CD14-positive monocyte (primary cell): ENCODE measurements around the gene UQCRHL. TPM values are rescaled to one million over a fixed set of nuclear protein-coding genes. Genes with fewer than 3 reads are reported as not detected.

Experiments used
- DNase-seq, 3 donors: peaks; one replicate each; pipeline ENCODE4 v3.0.0-alpha.2; 2011 to 2022
- H2AFZ ChIP-seq: 2 replicates; pipeline ENCODE4 v1.6.0; 2012; ENCODE audit warnings: mild to moderate bottlenecking, low read depth, low read length, inconsistent platforms; ENCODE audit not compliant: insufficient read depth, poor library complexity, severe bottlenecking
- H3K27ac ChIP-seq, 2 donors: 1 replicate in 1 of 2; 2 replicates in 1 of 2; pipeline ENCODE4 v1.5.1; 2012 to 2013; ENCODE audit warnings: low read length in 2 of 2, control low read depth in 1 of 2, inconsistent platforms in 1 of 2, low read depth in 1 of 2, mild to moderate bottlenecking in 1 of 2
- H3K27me3 ChIP-seq, 2 donors: one replicate each; pipeline versions ENCODE4 v1.6.0 to v1.6.1; 2011 to 2013; ENCODE audit warnings: low read length in 2 of 2; ENCODE audit not compliant: control insufficient read depth in 2 of 2, insufficient read depth in 2 of 2
- H3K36me3 ChIP-seq, 2 donors: replicated peaks in 1 of 2; 1 replicate in 1 of 2; 2 replicates in 1 of 2; pipeline versions ENCODE4 v1.5.1 to v1.6.1; 2012 to 2013; ENCODE audit warnings: low read length in 2 of 2, control low read depth in 1 of 2, inconsistent platforms in 1 of 2, mild to moderate bottlenecking in 1 of 2; ENCODE audit not compliant: insufficient read depth in 2 of 2, control insufficient read depth in 1 of 2
- H3K4me1 ChIP-seq, 2 donors: 1 replicate in 1 of 2; 2 replicates in 1 of 2; pipeline versions ENCODE4 v1.5.1 to v1.6.1; 2012 to 2013; ENCODE audit warnings: low read length in 2 of 2, control low read depth in 1 of 2, inconsistent platforms in 1 of 2, mild to moderate bottlenecking in 1 of 2, moderate library complexity in 1 of 2; ENCODE audit not compliant: insufficient read depth in 2 of 2, control insufficient read depth in 1 of 2
- H3K4me2 ChIP-seq: replicated peaks from 2 replicates; pipeline ENCODE3; 2012; ENCODE audit warnings: low read length, moderate library complexity, mild to moderate bottlenecking; ENCODE audit not compliant: poor library complexity, severe bottlenecking; ENCODE audit errors: extremely low read depth
- H3K4me3 ChIP-seq, 3 experiments: fragments of 200-600 bp in 1 of 3; sonication (generic) in 1 of 3; replicated peaks in 1 of 3; 1 replicate in 2 of 3; 2 replicates in 1 of 3; pipeline ENCODE4 v1.5.1; 2011 to 2013; ENCODE audit warnings: low read length in 3 of 3, mild to moderate bottlenecking in 3 of 3, control low read depth in 2 of 3, low read depth in 2 of 3, inconsistent platforms in 1 of 3, moderate library complexity in 1 of 3
- H3K79me2 ChIP-seq: 2 replicates; pipeline ENCODE4 v1.6.0; 2012; ENCODE audit warnings: mild to moderate bottlenecking, control low read depth, inconsistent platforms, low read length, moderate library complexity; ENCODE audit not compliant: insufficient read depth
- H3K9ac ChIP-seq: 2 replicates; pipeline ENCODE4 v1.6.0; 2017; ENCODE audit warnings: low read length, mild to moderate bottlenecking; ENCODE audit not compliant: insufficient read depth, poor library complexity, severe bottlenecking
- H3K9me3 ChIP-seq, 2 donors: replicated peaks in 1 of 2; 1 replicate in 1 of 2; 2 replicates in 1 of 2; pipeline versions ENCODE4 v1.5.1 to v1.6.1; 2012 to 2013; ENCODE audit warnings: low read length in 2 of 2, control low read depth in 1 of 2; ENCODE audit not compliant: control insufficient read depth in 1 of 2, insufficient read depth in 1 of 2
- H4K20me1 ChIP-seq: 2 replicates; pipeline ENCODE4 v1.6.0; 2012; ENCODE audit warnings: mild to moderate bottlenecking, low read length, control low read depth, moderate library complexity; ENCODE audit not compliant: insufficient read depth
- H3K27ac Mint-ChIP-seq, 7 donors: one replicate each; pipeline ENCODE4 v1.8.0; 2020; ENCODE audit warnings: mild to moderate bottlenecking in 7 of 7, mixed read lengths in 7 of 7, moderate library complexity in 6 of 7, inconsistent platforms in 2 of 7
- H3K27me3 Mint-ChIP-seq, 3 donors: one replicate each; pipeline ENCODE4 v1.8.0; 2021 to 2022; ENCODE audit warnings: low read depth in 3 of 3, mild to moderate bottlenecking in 3 of 3, mixed read lengths in 3 of 3, moderate library complexity in 3 of 3, inconsistent platforms in 1 of 3
- H3K36me3 Mint-ChIP-seq, 2 donors: one replicate each; pipeline ENCODE4 v1.8.0; 2020; ENCODE audit warnings: mixed read lengths in 2 of 2, inconsistent platforms in 1 of 2, mild to moderate bottlenecking in 1 of 2
- H3K4me1 Mint-ChIP-seq: one replicate; pipeline ENCODE4 v1.8.0; 2020; ENCODE audit warnings: mild to moderate bottlenecking, mixed read lengths
- H3K4me3 Mint-ChIP-seq, 2 donors: one replicate each; pipeline ENCODE4 v1.8.0; 2020; ENCODE audit warnings: mild to moderate bottlenecking in 2 of 2, mixed read lengths in 2 of 2, moderate library complexity in 1 of 2
- H3K9me3 Mint-ChIP-seq, 7 donors: one replicate each; pipeline ENCODE4 v1.8.0; 2020 to 2022; ENCODE audit warnings: mixed read lengths in 7 of 7, mild to moderate bottlenecking in 6 of 7, moderate library complexity in 6 of 7, inconsistent platforms in 2 of 7
- WGBS: methylation state at CpG from one replicate; pipeline ENCODE4 v1.1.5; 2013; ENCODE audit warnings: missing lambda C conversion rate; ENCODE audit not compliant: insufficient coverage; 5-methylcytosine and 5-hydroxymethylcytosine counted together
- intact Hi-C, 2 donors: fragments of 100-400 bp; cut with micrococcal nuclease; formaldehyde crosslinking; loops; one replicate each; pipeline versions ENCODE4 v1.15.0 to v1.15.1; 2023
- polyA plus RNA-seq, 3 donors: library from polyadenylated mRNA; depleted of rRNA in 1 of 3; unstranded in 2 of 3; stranded (reverse) in 1 of 3; fragments of 300-500 nt in 2 of 3; fragments of >200 nt in 1 of 3; fragmentation: Illumina TruSeq in 2 of 3; gene quantifications; 1 replicate in 2 of 3; 2 replicates in 1 of 3; pipeline ENCODE4 v1.2.3, GENCODE V29; 2012 to 2021
- TF ChIP-seq, protein P1 (sequence below): fragments of 200-600 bp; IDR thresholded peaks from one replicate; pipeline ENCODE4 v1.8.0; 2022; ENCODE audit warnings: antibody characterized with exemption, mild to moderate bottlenecking

The UQCRHL gene
- polyA plus RNA-seq, 3 donors: 1.0 to 1.3 (median 1.0) TPM

- Histone ChIP-seq H3K4me2 (no peak overlapping the region), H2AFZ (no peak overlapping the region), H3K4me1 (peaks cover 24 to 26% of the 10 kb centered on the region in 2 donors), H3K27me3 (no peaks in the 10 kb centered on the region), H3K9ac (no peak overlapping the region), H3K36me3 (no peaks in the 10 kb centered on the region), H3K4me3 (no peak overlapping the region), H3K79me2 (peaks cover 100% of the 10 kb centered on the region), H4K20me1 (peaks cover 92% of the 10 kb centered on the region), H3K27ac (no peak overlapping the region), H3K9me3 (no peaks in the 10 kb centered on the region)
- Mint-ChIP-seq H3K4me3 (no peak overlapping the region), H3K4me1 (peaks cover 39% of the 10 kb centered on the region), H3K27me3 (peaks cover 0 to 2% (median 0%) of the 10 kb centered on the region in 3 donors), H3K9me3 (peaks cover 0 to 1% (median 0%) of the 10 kb centered on the region in 7 donors), H3K36me3 (peaks cover 0 to 3% of the 10 kb centered on the region in 2 donors), H3K27ac (peak overlapping the region in 3 of 7 donors; percentile 21 to 56 (median 24))
- intact Hi-C loops: no loop called here
- TF ChIP-seq, protein P1, sequence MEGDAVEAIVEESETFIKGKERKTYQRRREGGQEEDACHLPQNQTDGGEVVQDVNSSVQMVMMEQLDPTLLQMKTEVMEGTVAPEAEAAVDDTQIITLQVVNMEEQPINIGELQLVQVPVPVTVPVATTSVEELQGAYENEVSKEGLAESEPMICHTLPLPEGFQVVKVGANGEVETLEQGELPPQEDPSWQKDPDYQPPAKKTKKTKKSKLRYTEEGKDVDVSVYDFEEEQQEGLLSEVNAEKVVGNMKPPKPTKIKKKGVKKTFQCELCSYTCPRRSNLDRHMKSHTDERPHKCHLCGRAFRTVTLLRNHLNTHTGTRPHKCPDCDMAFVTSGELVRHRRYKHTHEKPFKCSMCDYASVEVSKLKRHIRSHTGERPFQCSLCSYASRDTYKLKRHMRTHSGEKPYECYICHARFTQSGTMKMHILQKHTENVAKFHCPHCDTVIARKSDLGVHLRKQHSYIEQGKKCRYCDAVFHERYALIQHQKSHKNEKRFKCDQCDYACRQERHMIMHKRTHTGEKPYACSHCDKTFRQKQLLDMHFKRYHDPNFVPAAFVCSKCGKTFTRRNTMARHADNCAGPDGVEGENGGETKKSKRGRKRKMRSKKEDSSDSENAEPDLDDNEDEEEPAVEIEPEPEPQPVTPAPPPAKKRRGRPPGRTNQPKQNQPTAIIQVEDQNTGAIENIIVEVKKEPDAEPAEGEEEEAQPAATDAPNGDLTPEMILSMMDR: no peak
- no peak for DNase-seq
- no CpG with 5 or more reads among the region's 3 CpGs for WGBS
Observed at GRCh38 chr1:15852828-15853302, 45.4 kb upstream of the UQCRHL start.

- no peaks in the 10 kb centered on the region for H3K27me3 ChIP-seq
- intact Hi-C loops: no loop called here
- H3K4me3 ChIP-seq: no peak overlapping the region
Observed at GRCh38 chr1:15852036-15852827, 44.8 kb upstream of the UQCRHL start.

More at GRCh38 chr1:15852036-15852827, 44.8 kb upstream of the UQCRHL start:
- no peaks in the 10 kb centered on the region for H3K36me3 ChIP-seq
- H3K36me3 Mint-ChIP-seq: peaks cover 0 to 3% of the 10 kb centered on the region in 2 donors
- H2AFZ ChIP-seq: no peak overlapping the region
- no peaks in the 10 kb centered on the region for H3K9me3 ChIP-seq
- H3K27me3 Mint-ChIP-seq: peaks cover 0 to 2% (median 0%) of the 10 kb centered on the region in 3 donors
- peaks cover 95% of the 10 kb centered on the region for H3K79me2 ChIP-seq
- H3K27ac Mint-ChIP-seq: peak overlapping the region in 2 of 7 donors; percentile 43
- H3K4me2 ChIP-seq: peak overlapping the region; percentile 4
- WGBS: 40% methylated on average over 1 of the region's 6 CpGs
- H3K4me1 Mint-ChIP-seq: peaks cover 37% of the 10 kb centered on the region
- H3K9ac ChIP-seq: no peak overlapping the region
- peaks cover 86% of the 10 kb centered on the region for H4K20me1 ChIP-seq
- TF ChIP-seq, protein P1: no peak
- no peak overlapping the region for H3K27ac ChIP-seq
- no peak overlapping the region for H3K4me3 Mint-ChIP-seq
- peaks cover 0 to 1% (median 0%) of the 10 kb centered on the region in 7 donors for H3K9me3 Mint-ChIP-seq
- H3K4me1 ChIP-seq: peaks cover 24 to 26% of the 10 kb centered on the region in 2 donors
- DNase-seq: peak in 2 of 3 donors; percentile 17 to 18
